ENCODE data around the gene BNC2. TPM values are rescaled to one million over a fixed set of nuclear protein-coding genes. Genes with fewer than 3 reads are reported as not detected.

BNC2 gene
- polyA plus RNA-seq, 1 experiment = 17.5 TPM

DNA sequence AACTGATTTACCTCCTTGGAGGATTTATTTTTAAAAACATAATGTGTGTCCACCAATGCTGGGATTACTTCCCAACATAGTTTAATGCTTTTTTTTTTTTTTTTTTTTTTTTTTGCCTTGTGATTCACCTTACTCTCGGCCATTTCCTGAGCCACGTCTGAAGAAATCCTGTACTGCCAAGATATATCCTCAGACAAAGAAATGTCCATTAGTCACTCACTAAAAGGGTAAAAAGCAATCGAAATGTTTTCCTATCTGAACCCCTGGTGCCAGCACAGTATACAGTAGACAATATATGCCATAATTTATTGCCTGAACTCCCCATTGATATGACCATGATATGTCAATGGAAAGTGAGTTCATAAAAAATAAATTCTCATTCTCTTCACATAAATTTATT is 344.1 kb downstream of the BNC2 start:
- peaks cover 1% of the 10 kb centered on the region; the same call in 1 of the 2 replicates for H3K36me3 ChIP-seq (ENCODE audit: control insufficient read depth, insufficient read depth, low read length)
- no peak for TF ChIP-seq CTCF (IDR thresholded peaks at IDR 0.05; ENCODE audit: insufficient read depth, low read depth, low read length)
- no peak overlapping the region for H3K4me3 ChIP-seq (ENCODE audit: low read depth, low read length)

DNA sequence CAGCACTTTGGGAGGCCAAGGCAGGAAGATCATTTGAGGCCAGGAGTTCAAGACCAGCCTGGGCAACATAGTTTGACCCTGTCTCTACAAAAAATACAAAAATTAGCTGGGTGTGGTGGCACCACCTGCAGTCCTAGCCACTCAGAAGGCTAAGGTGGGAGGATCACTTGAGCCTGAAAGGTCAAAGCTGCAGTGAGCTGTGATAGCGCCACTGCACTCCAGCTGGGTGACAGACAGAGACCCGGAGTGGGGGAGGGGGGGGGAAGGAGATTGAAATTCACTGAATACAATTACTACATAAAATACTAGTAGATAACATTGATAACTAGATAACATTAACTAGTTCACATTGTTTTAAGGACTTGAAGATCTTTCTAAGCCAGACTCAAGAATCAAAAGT is 345.6 kb downstream of the BNC2 start:
- POLR2A ChIA-PET = no interaction called here
- TF ChIP-seq CTCF (IDR thresholded peaks at IDR 0.05; ENCODE audit: insufficient read depth, low read depth, low read length) = no peak
- no peaks in the 10 kb centered on the region for H3K36me3 ChIP-seq (ENCODE audit: control insufficient read depth, insufficient read depth, low read length)
- DNase-seq (ENCODE audit: low read depth) = no peak
- CTCF ChIA-PET = interaction anchor here (0.7 kb wide), 1 partner anchor 564 kb away, joined by 3 read pairs; no protein-coding TSS in a partner anchor
- H3K27me3 ChIP-seq (ENCODE audit: control insufficient read depth, insufficient read depth, low read length) = no peaks in the 10 kb centered on the region
- no peak overlapping the region for H3K4me3 ChIP-seq (ENCODE audit: low read depth, low read length)

More for the DNA sequence above, 344.1 kb downstream of the BNC2 start:
- no peaks in the 10 kb centered on the region for H3K27me3 ChIP-seq (ENCODE audit: control insufficient read depth, insufficient read depth, low read length)
- ChIA-PET CTCF (interaction anchor here (1.6 kb wide), 1 partner anchor 17 kb away, joined by 4 read pairs; no protein-coding TSS in a partner anchor), POLR2A (no interaction called here)
- no peak for DNase-seq (ENCODE audit: low read depth)

DNA sequence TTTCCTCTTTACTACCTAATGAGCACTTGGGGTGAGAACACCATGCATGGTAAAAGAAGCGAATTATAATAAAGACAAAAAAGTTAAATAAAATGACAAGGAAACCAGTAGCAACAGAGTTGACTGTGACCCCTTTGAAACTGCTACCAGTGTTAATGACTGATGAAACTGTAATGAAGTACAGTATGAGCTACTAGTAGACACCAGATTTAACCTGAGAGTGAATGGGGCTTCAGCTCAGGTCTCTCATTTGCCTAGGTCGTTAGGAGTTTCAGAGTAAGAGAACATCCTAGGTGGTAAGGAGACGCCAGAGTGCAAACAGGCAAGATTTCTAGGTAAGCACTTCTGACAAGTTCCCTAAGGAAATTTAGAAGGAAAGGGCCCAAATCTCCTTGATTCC is 346.4 kb downstream of the BNC2 start:
- no peak overlapping the region for H3K4me3 ChIP-seq (ENCODE audit: low read depth, low read length)
- DNase-seq (ENCODE audit: low read depth) = no peak
- H3K36me3 ChIP-seq (ENCODE audit: control insufficient read depth, insufficient read depth, low read length) = no peaks in the 10 kb centered on the region
- TF ChIP-seq CTCF (IDR thresholded peaks at IDR 0.05; ENCODE audit: insufficient read depth, low read depth, low read length) = no peak
- POLR2A ChIA-PET = no interaction called here
- CTCF ChIA-PET = no interaction called here
- H3K27me3 ChIP-seq (ENCODE audit: control insufficient read depth, insufficient read depth, low read length) = no peaks in the 10 kb centered on the region

GRCh38 chr9:16521868-16522411 is 348.5 kb downstream of the BNC2 start:
- DNase-seq (ENCODE audit: low read depth) = peak; percentile 91
- CTCF ChIA-PET = interaction anchor here (0.6 kb wide), 1 partner anchor 66 kb away, joined by 3 read pairs; no protein-coding TSS in a partner anchor
- POLR2A ChIA-PET = interaction anchor here (0.5 to 1.0 kb wide), 3 partner anchors 12 to 204 kb away, joined by 3 to 6 read pairs (median 3); no protein-coding TSS in a partner anchor
- TF ChIP-seq CTCF (IDR thresholded peaks at IDR 0.05; ENCODE audit: insufficient read depth, low read depth, low read length) = no peak
- H3K27me3 ChIP-seq (ENCODE audit: control insufficient read depth, insufficient read depth, low read length) = no peaks in the 10 kb centered on the region
- H3K4me3 ChIP-seq (ENCODE audit: low read depth, low read length) = no peak overlapping the region
- H3K36me3 ChIP-seq (ENCODE audit: control insufficient read depth, insufficient read depth, low read length) = no peaks in the 10 kb centered on the region

DNA sequence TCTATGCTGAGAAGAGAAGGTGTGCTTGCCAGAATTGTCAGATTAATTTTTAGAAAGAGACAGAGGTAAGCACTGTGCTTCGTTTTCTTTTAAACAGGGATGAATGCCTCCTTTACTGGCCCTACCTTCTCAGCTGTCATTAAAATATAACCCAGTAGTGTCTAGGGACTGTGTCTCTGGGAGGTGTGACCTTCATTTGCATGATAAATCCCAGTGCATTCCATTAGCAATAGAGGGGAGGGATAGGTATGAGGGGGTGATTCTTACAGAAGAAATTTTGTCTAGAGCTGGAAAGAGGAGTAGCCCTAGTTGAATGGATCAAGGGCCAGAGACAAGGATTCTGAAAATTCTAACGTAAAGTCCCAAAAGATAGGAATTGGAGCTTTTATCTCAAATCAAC is 351.5 kb downstream of the BNC2 start:
- no peak for DNase-seq (ENCODE audit: low read depth)
- POLR2A ChIA-PET = no interaction called here
- no peak for TF ChIP-seq CTCF (IDR thresholded peaks at IDR 0.05; ENCODE audit: insufficient read depth, low read depth, low read length)
- CTCF ChIA-PET = no interaction called here
- Histone ChIP-seq H3K4me3 (ENCODE audit: low read depth, low read length) (no peak overlapping the region), H3K36me3 (ENCODE audit: control insufficient read depth, insufficient read depth, low read length) (no peaks in the 10 kb centered on the region), H3K27me3 (ENCODE audit: control insufficient read depth, insufficient read depth, low read length) (no peaks in the 10 kb centered on the region)
